ENCODE measurements around the gene CARS2. TPM values are rescaled to one million over a fixed set of nuclear protein-coding genes. Genes with fewer than 3 reads are reported as not detected.

The CARS2 gene
- total and polyA plus RNA-seq, 2 donors (not counting 3 experiments of a cell fraction or from before 2014, with no cell fraction given) = 42.0 to 51.2 TPM

DNA sequence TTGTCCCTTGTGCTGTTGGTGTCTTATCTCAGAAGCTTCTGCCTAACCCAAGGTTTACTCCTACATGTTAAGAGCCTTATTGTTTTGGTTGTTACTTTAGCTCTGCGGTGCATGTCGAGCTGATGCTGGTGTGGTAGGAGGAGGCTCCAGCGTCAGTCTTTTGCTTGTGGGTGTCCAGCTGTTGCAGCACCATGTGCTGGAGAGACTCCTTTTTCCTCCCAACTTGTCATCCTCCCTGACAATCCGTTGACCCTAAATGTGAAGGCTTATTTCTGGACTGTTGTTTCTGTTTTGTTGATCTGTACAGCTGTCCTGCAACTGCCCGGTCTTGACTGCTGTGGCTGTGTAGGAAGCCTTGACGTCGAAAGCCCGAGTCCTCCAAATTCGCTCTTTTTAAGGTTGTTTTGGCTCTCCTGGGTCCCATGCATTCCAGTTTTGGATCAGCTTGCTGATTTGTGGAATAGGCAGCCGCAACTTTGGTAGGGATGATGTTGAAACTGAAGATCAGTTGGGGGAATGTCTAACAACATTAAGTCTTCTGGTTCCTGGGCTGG, 75.3 kb downstream of the CARS2 start:
- no peaks in the 10 kb centered on the region for H3K9me1 ChIP-seq (replicated peaks; ENCODE audit: control insufficient read depth, extremely low read depth, insufficient read depth, low read length)
- FAIRE-seq (no peak), DNase-seq (ENCODE audit: low read depth, low spot score) (no peak)
- H3K36me3 ChIP-seq (ENCODE audit: control insufficient read depth in 2 of 2, extremely low read depth in 1 of 2, insufficient read depth in 2 of 2, low read length in 2 of 2) = peaks cover 6 to 34% of the 10 kb centered on the region in 2 experiments
- peaks cover 49% of the 10 kb centered on the region for H3K79me2 ChIP-seq (ENCODE audit: control insufficient read depth, insufficient read depth, low read length)
- H3K9me3 ChIP-seq (replicated peaks; ENCODE audit: control insufficient read depth, insufficient read depth, low read length) = no peaks in the 10 kb centered on the region
- TF ChIP-seq CTCF (IDR thresholded peaks at IDR 0.05; ENCODE audit: extremely low read depth in 1 of 2, insufficient read depth in 1 of 2, low read depth in 1 of 2, low read length in 2 of 2) (no peak), EZH2 (IDR thresholded peaks at IDR 0.05; ENCODE audit: borderline replicate concordance, low read depth, low read length, severe bottlenecking) (no peak), POLR2AphosphoS5 (IDR thresholded peaks at IDR 0.05; ENCODE audit: insufficient read depth, low read depth, low read length) (no peak), POLR2A (IDR thresholded peaks at IDR 0.05; ENCODE audit: low read depth, low read length) (no peak), FOS (IDR thresholded peaks at IDR 0.05; ENCODE audit: borderline replicate concordance, insufficient read depth, low read length) (no peak), MYC (IDR thresholded peaks at IDR 0.05; ENCODE audit: low read depth, low read length) (no peak), JUN (IDR thresholded peaks at IDR 0.05; ENCODE audit: borderline replicate concordance, insufficient read depth, insufficient read length, low read depth) (no peak), GATA2 (IDR thresholded peaks at IDR 0.05; ENCODE audit: insufficient read depth, insufficient read length, low read depth, low read length) (no peak)
- TF ChIP-seq, protein P1, sequence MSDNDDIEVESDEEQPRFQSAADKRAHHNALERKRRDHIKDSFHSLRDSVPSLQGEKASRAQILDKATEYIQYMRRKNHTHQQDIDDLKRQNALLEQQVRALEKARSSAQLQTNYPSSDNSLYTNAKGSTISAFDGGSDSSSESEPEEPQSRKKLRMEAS (IDR thresholded peaks at IDR 0.05; ENCODE audit: insufficient read depth, insufficient read length) = no peak
- no peak overlapping the region for H3K4me3 ChIP-seq (replicated peaks in 1 of 3; ENCODE audit: insufficient read depth in 1 of 3, low read depth in 1 of 3, low read length in 3 of 3)
- H3K27ac ChIP-seq (ENCODE audit: insufficient read depth, low read depth, low read length) = no peak overlapping the region
- no peak overlapping the region for H2AFZ ChIP-seq (ENCODE audit: low read depth, low read length)
- dilution Hi-C loops (cut with MboI; ENCODE audit: extremely low pct_ligation_motif_present, low sequenced_read_pairs) = no loop called here
- BruUV-seq (replicated peaks) = no TSS peak
- no peak overlapping the region for H3K9ac ChIP-seq (replicated peaks; ENCODE audit: extremely low read depth, insufficient read depth, low read length)
- H3K4me2 ChIP-seq (ENCODE audit: insufficient read depth, low read length) = no peak overlapping the region
- no peaks in the 10 kb centered on the region for H3K4me1 ChIP-seq (ENCODE audit: control insufficient read depth, extremely low read depth, insufficient read depth, low read length)
- intact Hi-C loops (cut with micrococcal nuclease) = no loop called here
- no peaks in the 10 kb centered on the region for H3K27me3 ChIP-seq (ENCODE audit: control insufficient read depth in 2 of 2, insufficient read depth in 2 of 2, low read length in 2 of 2)
- CTCF ChIA-PET = interaction anchor here (1.5 to 1.7 kb wide), 2 partner anchors 8 to 86 kb away, joined by 3 to 4 read pairs; no protein-coding TSS in a partner anchor
- H4K20me1 ChIP-seq (replicated peaks; ENCODE audit: control insufficient read depth, extremely low read depth, insufficient read depth, low read length) = no peaks in the 10 kb centered on the region
- POLR2A ChIA-PET = no interaction called here
